ENCODE measurements around the gene SGCA.

- TF ChIP-seq, protein P1, sequence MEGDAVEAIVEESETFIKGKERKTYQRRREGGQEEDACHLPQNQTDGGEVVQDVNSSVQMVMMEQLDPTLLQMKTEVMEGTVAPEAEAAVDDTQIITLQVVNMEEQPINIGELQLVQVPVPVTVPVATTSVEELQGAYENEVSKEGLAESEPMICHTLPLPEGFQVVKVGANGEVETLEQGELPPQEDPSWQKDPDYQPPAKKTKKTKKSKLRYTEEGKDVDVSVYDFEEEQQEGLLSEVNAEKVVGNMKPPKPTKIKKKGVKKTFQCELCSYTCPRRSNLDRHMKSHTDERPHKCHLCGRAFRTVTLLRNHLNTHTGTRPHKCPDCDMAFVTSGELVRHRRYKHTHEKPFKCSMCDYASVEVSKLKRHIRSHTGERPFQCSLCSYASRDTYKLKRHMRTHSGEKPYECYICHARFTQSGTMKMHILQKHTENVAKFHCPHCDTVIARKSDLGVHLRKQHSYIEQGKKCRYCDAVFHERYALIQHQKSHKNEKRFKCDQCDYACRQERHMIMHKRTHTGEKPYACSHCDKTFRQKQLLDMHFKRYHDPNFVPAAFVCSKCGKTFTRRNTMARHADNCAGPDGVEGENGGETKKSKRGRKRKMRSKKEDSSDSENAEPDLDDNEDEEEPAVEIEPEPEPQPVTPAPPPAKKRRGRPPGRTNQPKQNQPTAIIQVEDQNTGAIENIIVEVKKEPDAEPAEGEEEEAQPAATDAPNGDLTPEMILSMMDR (IDR thresholded peaks at IDR 0.05; ENCODE audit: borderline replicate concordance, extremely low read depth, low read length, poor library complexity, severe bottlenecking): no peak
- TF ChIP-seq EZH2 (IDR thresholded peaks at IDR 0.05; ENCODE audit: borderline replicate concordance, low read depth, low read length, severe bottlenecking): no peak
Observed at GRCh38 chr17:50203604-50204345, 38.0 kb downstream of the SGCA start.
